Natural killer cell (primary cell): ENCODE measurements around the gene DNAJB14. TPM values are rescaled to one million over a fixed set of nuclear protein-coding genes. Genes with fewer than 3 reads are reported as not detected.

Experiments used
- ATAC-seq, 3 donors: fragments of 150-1000 bp in 2 of 3; fragments of 200-7000 bp in 1 of 3; cut with Tn5 transposase; 1 replicate in 1 of 3; 2 replicates in 2 of 3; pipeline ENCODE4 v1.10.0; 2021; ENCODE audit warnings: mild to moderate bottlenecking in 2 of 3, moderate library complexity in 2 of 3
- DNase-seq, 2 donors: peaks; one replicate each; pipeline versions ENCODE4 v3.0.0 to v3.0.0-alpha.2; 2013 to 2021; ENCODE audit warnings: mixed read lengths in 1 of 2
- H3K27ac ChIP-seq: one replicate; pipeline ENCODE4 v1.5.1; 2013; ENCODE audit warnings: mild to moderate bottlenecking, low read length
- H3K27me3 ChIP-seq: one replicate; pipeline ENCODE4 v1.6.1; 2013; ENCODE audit warnings: low read length; ENCODE audit not compliant: control insufficient read depth, insufficient read depth
- H3K36me3 ChIP-seq: one replicate; pipeline ENCODE4 v1.6.1; 2013; ENCODE audit warnings: low read length; ENCODE audit not compliant: control insufficient read depth, insufficient read depth
- H3K4me1 ChIP-seq: one replicate; pipeline ENCODE4 v1.6.1; 2013; ENCODE audit warnings: low read length; ENCODE audit not compliant: control insufficient read depth, insufficient read depth
- H3K4me3 ChIP-seq: one replicate; pipeline ENCODE4 v1.5.1; 2013; ENCODE audit warnings: low read length
- H3K9me3 ChIP-seq: one replicate; pipeline ENCODE4 v1.6.1; 2013; ENCODE audit warnings: low read length; ENCODE audit not compliant: control insufficient read depth, insufficient read depth
- H3K27ac Mint-ChIP-seq, 2 donors: one replicate each; pipeline ENCODE4 v1.8.0; 2022; ENCODE audit warnings: mild to moderate bottlenecking in 2 of 2, mixed read lengths in 2 of 2, moderate library complexity in 1 of 2
- H3K27me3 Mint-ChIP-seq, 2 donors: one replicate each; pipeline ENCODE4 v1.8.0; 2022; ENCODE audit warnings: low read depth in 2 of 2, mixed read lengths in 2 of 2
- H3K36me3 Mint-ChIP-seq: one replicate; pipeline ENCODE4 v1.8.0; 2022; ENCODE audit warnings: mixed read lengths
- H3K4me1 Mint-ChIP-seq, 2 donors: one replicate each; pipeline ENCODE4 v1.8.0; 2022; ENCODE audit warnings: mixed read lengths in 2 of 2
- H3K4me3 Mint-ChIP-seq: one replicate; pipeline ENCODE4 v1.8.0; 2022; ENCODE audit warnings: mild to moderate bottlenecking, moderate library complexity, mixed read lengths
- H3K9me3 Mint-ChIP-seq, 2 donors: one replicate each; pipeline ENCODE4 v1.8.0; 2022; ENCODE audit warnings: mixed read lengths in 2 of 2
- WGBS: methylation state at CpG from one replicate; pipeline ENCODE4 v1.1.7; 2013; ENCODE audit warnings: missing lambda C conversion rate; ENCODE audit not compliant: insufficient coverage; 5-methylcytosine and 5-hydroxymethylcytosine counted together
- intact Hi-C: fragments of 100-400 bp; cut with micrococcal nuclease; formaldehyde crosslinking; loops from one replicate; pipeline ENCODE4 v1.14.2; 2022
- total RNA-seq, 4 donors: library from RNA; stranded (reverse); fragments of 120-200 nt in 1 of 4; gene quantifications; one replicate each; pipeline versions ENCODE4 v1.2.3 to v1.2.4, GENCODE V29; 2013 to 2022
- TF ChIP-seq, protein P1 (sequence below): fragments of 200-600 bp; IDR thresholded peaks from one replicate; pipeline ENCODE4 v1.8.0; 2022; ENCODE audit warnings: antibody characterized with exemption

Gene DNAJB14
- total RNA-seq, 3 donors from 2014 or later (not counting 1 experiment from before 2014, with no cell fraction given): 81.0 to 90.0 (median 86.1) TPM

DNA sequence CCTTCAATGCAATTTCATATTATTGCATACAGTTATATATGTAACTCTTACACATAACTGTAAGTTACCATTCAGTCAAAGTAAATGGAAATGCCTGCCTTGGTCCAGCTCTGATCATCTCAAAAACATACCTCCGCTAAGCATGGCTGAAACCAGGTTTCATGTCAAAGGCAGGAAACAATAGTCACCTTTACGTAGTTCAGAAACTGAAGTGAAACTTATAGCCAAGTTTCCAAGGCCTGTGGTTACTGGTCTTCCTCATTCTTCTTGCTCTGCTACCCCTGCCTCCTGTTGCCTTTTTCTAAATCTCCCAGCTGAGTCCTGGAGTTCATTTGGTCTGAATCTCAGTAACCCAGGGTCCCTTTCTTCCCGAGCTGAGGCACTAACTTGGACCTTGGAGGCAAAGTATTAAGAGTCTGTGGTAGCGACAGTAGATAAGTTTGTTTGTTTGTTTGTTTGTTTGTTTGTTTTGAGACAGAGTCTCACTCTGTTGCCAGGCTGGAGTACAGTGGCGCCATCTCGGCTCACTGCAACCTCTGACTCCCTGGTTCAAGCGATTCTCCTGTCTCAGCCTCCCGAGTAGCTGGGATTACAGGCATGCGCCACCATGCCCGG, 98.9 kb downstream of the DNAJB14 start:
- DNase-seq: peak in 1 of 2 donors; percentile 52
- intact Hi-C loops: no loop called here
- no peaks in the 10 kb centered on the region for H3K9me3 ChIP-seq
- TF ChIP-seq, protein P1, sequence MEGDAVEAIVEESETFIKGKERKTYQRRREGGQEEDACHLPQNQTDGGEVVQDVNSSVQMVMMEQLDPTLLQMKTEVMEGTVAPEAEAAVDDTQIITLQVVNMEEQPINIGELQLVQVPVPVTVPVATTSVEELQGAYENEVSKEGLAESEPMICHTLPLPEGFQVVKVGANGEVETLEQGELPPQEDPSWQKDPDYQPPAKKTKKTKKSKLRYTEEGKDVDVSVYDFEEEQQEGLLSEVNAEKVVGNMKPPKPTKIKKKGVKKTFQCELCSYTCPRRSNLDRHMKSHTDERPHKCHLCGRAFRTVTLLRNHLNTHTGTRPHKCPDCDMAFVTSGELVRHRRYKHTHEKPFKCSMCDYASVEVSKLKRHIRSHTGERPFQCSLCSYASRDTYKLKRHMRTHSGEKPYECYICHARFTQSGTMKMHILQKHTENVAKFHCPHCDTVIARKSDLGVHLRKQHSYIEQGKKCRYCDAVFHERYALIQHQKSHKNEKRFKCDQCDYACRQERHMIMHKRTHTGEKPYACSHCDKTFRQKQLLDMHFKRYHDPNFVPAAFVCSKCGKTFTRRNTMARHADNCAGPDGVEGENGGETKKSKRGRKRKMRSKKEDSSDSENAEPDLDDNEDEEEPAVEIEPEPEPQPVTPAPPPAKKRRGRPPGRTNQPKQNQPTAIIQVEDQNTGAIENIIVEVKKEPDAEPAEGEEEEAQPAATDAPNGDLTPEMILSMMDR: no peak
- no peak overlapping the region for H3K27ac ChIP-seq
- H3K9me3 Mint-ChIP-seq: no peaks in the 10 kb centered on the region
- H3K36me3 ChIP-seq: no peaks in the 10 kb centered on the region
- no peaks in the 10 kb centered on the region for H3K27me3 Mint-ChIP-seq
- H3K27me3 ChIP-seq: no peaks in the 10 kb centered on the region
- H3K36me3 Mint-ChIP-seq: no peaks in the 10 kb centered on the region
- H3K4me3 ChIP-seq: no peak overlapping the region
- 77% methylated on average over 10 of the region's 10 CpGs for WGBS
- no peaks in the 10 kb centered on the region for H3K4me1 Mint-ChIP-seq
- no peak overlapping the region for H3K27ac Mint-ChIP-seq
- peak in 1 of 3 donors; percentile 30 for ATAC-seq
- H3K4me1 ChIP-seq: no peaks in the 10 kb centered on the region
- H3K4me3 Mint-ChIP-seq: no peak overlapping the region

DNA sequence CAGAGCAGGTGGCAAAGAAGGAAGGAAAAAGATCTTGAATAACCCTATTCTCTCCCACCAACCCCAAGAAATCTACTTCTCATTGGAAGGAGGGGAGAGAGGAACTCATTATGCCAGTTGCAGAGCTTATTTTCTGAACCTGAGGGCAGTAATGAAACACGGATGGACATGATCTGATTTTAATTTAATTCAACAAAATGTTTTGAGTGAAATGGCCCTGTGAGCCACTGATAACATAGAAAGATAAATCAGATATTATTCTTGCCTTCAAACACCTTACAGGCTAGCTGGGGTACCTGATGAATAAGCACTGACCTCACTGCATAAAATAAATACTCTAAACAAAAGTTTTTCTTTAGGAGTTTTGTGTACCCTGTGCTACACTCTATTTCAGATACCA, 99.5 kb downstream of the DNAJB14 start:
- Mint-ChIP-seq H3K27me3 (no peaks in the 10 kb centered on the region), H3K4me3 (no peak overlapping the region), H3K27ac (no peak overlapping the region), H3K9me3 (no peaks in the 10 kb centered on the region), H3K4me1 (no peaks in the 10 kb centered on the region), H3K36me3 (no peaks in the 10 kb centered on the region)
- Histone ChIP-seq H3K9me3 (no peaks in the 10 kb centered on the region), H3K27ac (no peak overlapping the region), H3K4me3 (no peak overlapping the region), H3K27me3 (no peaks in the 10 kb centered on the region), H3K36me3 (no peaks in the 10 kb centered on the region), H3K4me1 (no peaks in the 10 kb centered on the region)
- DNase-seq (no peak), ATAC-seq (no peak)
- TF ChIP-seq, protein P1: no peak
- WGBS: 67% methylated on average over 1 of the region's 1 CpG
- intact Hi-C loops: no loop called here

Other genes starting within 250 kb of the DNAJB14 start
- gene DAPP1, start 129.8 kb downstream of the DNAJB14 start, total RNA-seq: 1 to 10 TPM; 5.9 to 7.3 (median 6.8) TPM
- gene LAMTOR3, start 52.2 kb downstream of the DNAJB14 start, total RNA-seq: 10 to 100 TPM; 18.1 to 29.9 (median 25.9) TPM
- gene H2AZ1, start 3.7 kb upstream of the DNAJB14 start, total RNA-seq: 10 to 100 TPM; 87.7 to 91.3 (median 89.5) TPM
- not detected for gene DDIT4L, start 243.8 kb upstream of the DNAJB14 start, total RNA-seq